Measurements from ENCODE around the gene FOXE3.
A peak's percentile ranks its signal among the peaks of the same experiment; 100 is the strongest.

FOXE3 gene

DNA sequence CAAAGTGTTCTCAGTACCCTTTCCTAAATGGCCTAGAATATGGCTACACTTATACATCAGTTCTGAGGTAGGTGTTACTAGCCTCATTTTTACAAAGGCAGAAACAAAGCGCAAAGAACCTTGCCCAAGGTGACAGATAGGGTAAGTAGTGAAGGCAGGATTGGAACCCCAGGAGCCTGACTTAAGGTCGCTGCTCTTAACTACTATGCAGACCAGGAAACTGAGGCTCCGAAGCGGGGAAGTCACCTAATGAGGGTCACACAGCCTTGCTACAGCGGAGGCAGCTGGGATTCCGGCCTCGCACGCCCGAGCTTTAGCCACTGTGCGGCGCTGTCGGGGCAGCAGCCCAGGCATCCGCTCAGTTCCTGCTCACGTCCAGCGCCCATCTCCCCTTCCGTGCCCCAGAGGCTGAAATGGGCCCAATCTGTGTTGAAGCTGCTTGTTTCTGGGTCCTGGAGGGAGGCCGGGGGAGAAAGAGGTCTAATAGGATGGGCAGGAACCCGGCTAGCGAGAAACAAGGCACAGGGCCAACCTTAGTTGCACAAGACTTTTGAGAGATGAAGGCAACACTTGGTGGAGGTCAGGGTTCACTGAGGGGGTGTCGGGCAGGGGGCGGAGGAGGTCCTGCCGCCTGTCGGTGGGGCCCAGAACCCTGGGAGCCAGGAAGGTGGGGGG, 20.4 kb downstream of the FOXE3 start:
- peak; percentile 88 for DNase-seq

DNA sequence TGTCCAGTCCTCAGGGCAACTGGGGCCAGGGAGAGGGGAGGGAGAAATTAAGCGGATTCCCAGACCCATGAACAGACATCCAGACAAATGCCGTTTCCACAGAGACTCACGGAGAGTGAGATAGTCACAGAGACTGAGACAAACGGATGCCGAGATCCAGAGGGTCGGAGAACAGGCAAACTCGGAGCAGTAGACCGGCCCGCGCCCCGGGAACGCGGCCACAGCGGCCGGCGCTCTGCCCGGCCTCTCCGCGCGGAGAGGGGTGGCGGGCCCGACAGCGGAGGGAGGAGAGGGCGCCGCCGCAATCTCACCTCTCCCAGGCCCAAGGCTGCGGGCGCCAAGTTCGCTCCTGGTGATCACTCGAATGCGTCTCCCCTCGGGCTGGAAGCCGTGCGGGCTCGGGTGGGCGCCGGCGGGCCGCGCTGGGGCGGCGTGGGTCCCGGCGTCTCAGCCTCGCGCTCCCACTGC, 20.9 kb downstream of the FOXE3 start:
- peak; percentile 33 for DNase-seq

DNA sequence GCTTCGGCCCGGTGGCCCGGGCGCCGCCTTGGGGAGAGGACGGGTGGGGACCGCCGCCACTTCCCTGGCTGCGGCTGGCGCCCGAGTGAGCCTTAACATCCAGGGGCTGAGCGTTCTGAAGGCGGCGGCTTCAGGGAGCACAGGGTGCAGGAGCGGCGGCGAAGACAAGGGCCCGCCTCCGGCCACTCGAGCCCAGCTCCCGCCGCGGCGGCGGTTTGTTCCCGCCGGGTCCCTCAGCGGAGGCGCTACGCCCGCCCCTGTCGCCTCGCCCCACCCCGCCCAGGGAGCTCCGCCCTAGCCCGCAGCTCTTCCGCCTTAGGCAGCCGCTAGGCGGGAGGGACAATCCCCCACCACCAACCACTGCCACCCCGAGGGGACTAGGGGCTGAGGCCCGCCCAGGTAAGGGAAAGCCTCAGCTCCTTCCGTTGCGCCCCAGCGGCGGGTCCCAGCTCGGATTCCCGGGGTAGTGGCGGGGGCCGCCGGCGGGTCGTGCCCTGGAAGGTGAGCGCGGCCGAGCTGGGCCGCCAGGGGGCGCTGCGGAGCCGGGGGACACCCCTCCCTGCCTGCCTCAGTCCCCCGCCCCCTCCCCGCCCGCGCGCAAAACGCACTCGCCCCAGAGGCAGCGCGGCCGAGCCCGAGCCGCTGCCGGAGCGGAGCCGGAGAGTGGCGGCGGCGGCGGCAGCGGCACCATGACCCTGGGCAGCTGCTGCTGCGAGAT, 21.5 kb downstream of the FOXE3 start, which contains the start of gene FOXD2:
FOXD2 (plus strand) TSS at position 598 of the 718 bp plus-strand sequence; CDS start at position 690, 92 bp downstream.
- DNase-seq, result peak; percentile 95

- DNase-seq, result peak; percentile 44
Observed at GRCh38 chr1:47438165-47439016, 22.3 kb downstream of the FOXE3 start.

- no peak for DNase-seq
Observed at GRCh38 chr1:47439017-47439818, 23.1 kb downstream of the FOXE3 start.

DNA sequence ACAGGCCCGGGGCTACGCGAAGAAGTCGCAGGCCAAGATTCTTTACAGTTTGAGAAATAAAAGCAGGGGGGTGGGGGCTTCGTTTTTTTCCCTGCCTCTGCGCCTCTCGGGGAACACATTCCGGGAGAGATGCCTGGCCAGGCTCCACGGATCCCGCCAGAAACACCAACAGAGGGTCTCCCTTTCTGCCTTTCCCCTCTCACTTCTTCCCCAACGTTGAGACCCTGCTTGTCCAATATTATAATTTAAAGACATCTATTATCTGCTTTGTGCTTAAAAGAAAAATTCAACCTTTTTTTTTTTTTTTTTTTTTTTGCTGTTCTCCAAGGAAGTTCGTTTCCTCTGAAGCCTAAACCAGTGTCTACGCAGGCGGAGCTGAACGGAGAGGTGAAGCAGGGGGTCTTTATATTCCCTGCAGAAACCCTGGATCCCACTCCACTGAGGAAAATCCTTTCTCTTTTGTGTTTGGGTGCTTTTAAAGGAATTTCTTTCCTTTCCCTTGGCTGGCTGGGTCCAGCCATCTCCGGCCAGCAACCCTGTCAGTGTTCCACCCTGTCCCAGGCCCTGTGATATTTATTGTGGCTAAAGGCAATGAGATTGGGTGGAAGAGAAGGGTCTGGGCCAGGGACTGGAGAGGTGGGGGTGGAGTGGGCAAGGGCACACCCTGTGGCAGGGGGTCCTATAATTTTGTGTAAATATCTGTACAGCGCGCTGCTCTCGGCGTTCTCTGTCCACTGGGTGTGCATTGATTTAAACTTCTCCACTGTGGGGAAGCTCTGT, 23.9 kb downstream of the FOXE3 start:
- DNase-seq, result no peak

- no peak for DNase-seq
Observed at GRCh38 chr1:47440599-47441081, 24.6 kb downstream of the FOXE3 start.

GRCh38 chr1:47441450-47442106, 25.5 kb downstream of the FOXE3 start:
- DNase-seq, result no peak

GRCh38 chr1:47442202-47442601, 26.1 kb downstream of the FOXE3 start:
- DNase-seq, result no peak

GRCh38 chr1:47442842-47443529, 26.9 kb downstream of the FOXE3 start:
- no peak for DNase-seq

DNA sequence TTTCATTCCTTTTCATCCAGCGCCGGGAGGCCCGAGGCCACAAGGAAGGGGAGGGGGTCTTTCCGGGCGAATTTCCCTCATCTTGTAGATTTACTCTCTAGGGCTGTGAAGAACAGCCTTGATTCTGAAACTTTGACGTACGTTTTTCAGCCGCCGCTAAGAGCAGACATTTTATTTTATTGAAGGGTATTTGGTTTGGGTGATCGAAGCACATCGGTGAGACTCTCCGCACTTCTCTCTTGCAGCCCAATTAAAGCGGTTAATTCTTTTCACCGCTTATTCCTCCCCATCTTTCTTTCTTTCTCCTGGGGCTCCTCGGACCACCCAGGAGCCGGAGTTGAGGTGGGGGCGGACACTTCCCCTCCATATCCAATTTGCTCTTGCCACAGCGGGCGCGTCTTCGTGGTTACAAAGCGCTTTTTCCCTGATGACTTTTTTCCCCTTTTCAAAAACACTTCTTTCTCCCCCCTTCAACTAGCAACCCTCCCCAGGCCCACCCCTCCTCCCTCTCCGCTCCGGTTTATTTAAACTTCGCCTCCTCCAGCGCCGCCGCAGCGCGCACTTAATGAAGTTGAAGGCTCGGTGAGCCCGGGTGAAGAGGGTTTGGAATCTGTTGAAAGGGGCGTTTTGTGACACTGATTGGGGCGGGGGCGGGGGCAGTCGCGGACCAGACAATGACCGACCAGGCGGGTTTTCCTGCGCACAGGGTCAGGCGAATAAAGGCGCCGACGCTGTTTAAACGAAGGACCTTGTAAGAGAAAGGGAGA, 27.6 kb downstream of the FOXE3 start:
- no peak for DNase-seq

DNA sequence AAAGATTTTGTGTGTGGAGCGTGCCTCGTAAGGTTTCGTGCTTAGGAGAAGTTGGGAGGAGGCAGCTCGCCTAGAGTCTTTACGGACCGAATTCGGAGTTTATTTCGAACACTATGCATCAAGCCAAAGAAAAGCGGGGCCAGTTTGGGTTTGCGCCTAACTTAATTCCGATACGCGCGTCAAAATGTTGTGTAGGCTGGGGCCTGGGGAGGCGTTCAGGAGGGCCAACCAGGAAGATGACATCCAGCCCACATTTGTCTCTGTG, 28.1 kb downstream of the FOXE3 start:
- no peak for DNase-seq

GRCh38 chr1:47444562-47445465, 28.7 kb downstream of the FOXE3 start:
- DNase-seq, result peak; percentile 20

DNA sequence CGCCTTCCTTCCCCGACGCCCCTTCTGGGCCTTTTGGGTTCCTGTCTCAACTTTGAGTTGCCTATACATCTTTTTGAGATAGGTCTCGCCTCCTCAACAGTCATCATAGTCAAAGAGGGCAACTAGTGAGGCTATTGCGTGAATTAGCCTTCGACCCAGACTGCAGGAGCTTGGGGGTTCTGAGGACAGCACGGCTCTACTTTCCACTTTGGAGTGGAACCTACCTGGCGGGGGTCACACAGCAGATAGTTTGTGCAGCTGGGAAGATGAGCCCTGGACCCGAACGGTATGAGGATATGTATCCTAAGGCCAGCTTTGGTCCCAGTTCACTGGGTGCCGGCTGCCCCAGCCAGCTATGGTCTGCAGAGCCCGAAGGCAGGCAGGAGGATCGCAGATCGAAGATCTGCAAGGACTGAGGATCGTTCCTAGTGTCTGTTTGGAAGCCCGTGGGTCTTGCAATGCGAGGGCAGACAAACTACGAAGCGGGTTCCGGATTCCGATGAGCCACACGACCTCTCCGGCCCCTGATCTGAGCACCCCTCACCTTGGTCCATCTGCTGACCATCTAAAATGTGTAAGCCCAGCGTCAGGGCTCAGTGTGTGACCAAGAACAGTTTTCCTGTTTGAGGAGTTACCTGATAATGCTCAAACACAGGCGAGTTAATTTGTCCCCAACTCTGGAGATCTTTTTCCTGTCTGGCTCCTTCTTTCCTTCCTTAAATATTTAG, 29.9 kb downstream of the FOXE3 start:
- DNase-seq, result no peak

GRCh38 chr1:47448462-47449222, 32.6 kb downstream of the FOXE3 start:
- DNase-seq, result no peak

GRCh38 chr1:47449822-47450552, 33.9 kb downstream of the FOXE3 start:
- DNase-seq, result peak; percentile 31
